HG03139 (cell line): ENCODE data around the gene RGS17.
A peak's percentile ranks its signal among the peaks of the same experiment; 100 is the strongest.
"Not testable (repeated sequence)": the region's sequence is repeated elsewhere in the genome, so short reads cannot be mapped to it uniquely, and the experiment has no call there.

Source experiments
- ATAC-seq: cut with Tn5 transposase; IDR thresholded peaks from one replicate; pipeline ENCODE4 v1.9.1; 2021; ENCODE audit not compliant: unreplicated experiment

Gene RGS17

GRCh38 chr6:153043719-153044118 lies 87.4 kb downstream of the RGS17 start:
- ATAC-seq = no peak

- ATAC-seq = no peak
Observed at GRCh38 chr6:153038378-153039057, 92.6 kb downstream of the RGS17 start.

GRCh38 chr6:153034139-153034538 lies 96.9 kb downstream of the RGS17 start:
- ATAC-seq = no peak

GRCh38 chr6:153032255-153032882 lies 98.7 kb downstream of the RGS17 start:
- ATAC-seq = no peak

- no peak for ATAC-seq
Observed at GRCh38 chr6:153031335-153031955, 99.6 kb downstream of the RGS17 start.

GRCh38 chr6:153028963-153029362 lies 102.1 kb downstream of the RGS17 start:
- ATAC-seq = no peak

GRCh38 chr6:153028286-153028685 lies 102.8 kb downstream of the RGS17 start:
- ATAC-seq = no peak

GRCh38 chr6:153027480-153027879 lies 103.6 kb downstream of the RGS17 start:
- ATAC-seq = no peak

- peak; percentile 7 for ATAC-seq
Observed at GRCh38 chr6:153024709-153025017, 106.4 kb downstream of the RGS17 start.

- peak; percentile 99 for ATAC-seq
Observed at GRCh38 chr6:153023977-153024708, 106.9 kb downstream of the RGS17 start.

- no peak for ATAC-seq
Observed at GRCh38 chr6:153018355-153018754, 112.7 kb downstream of the RGS17 start.

- ATAC-seq = no peak
Observed at GRCh38 chr6:153016846-153017245, 114.2 kb downstream of the RGS17 start.

- no peak for ATAC-seq
Observed at GRCh38 chr6:153015094-153015640, 115.9 kb downstream of the RGS17 start.

GRCh38 chr6:153013438-153013837 lies 117.6 kb downstream of the RGS17 start:
- no peak for ATAC-seq

- no peak for ATAC-seq
Observed at GRCh38 chr6:153012856-153013255, 118.2 kb downstream of the RGS17 start.

- no peak for ATAC-seq
Observed at GRCh38 chr6:153003366-153003690, 127.8 kb downstream of the RGS17 start.

GRCh38 chr6:153002613-153003365 lies 128.3 kb downstream of the RGS17 start, which contains the start of gene MTRF1L:
Gene MTRF1L (minus strand): TSS chr6:153002709. CDS start chr6:153002685, 24 bp downstream.
- peak; percentile 95 for ATAC-seq

GRCh38 chr6:153001767-153002612 lies 129.1 kb downstream of the RGS17 start:
- peak; percentile 17 for ATAC-seq

GRCh38 chr6:153000790-153001189 lies 130.3 kb downstream of the RGS17 start:
- not testable (repeated sequence) for ATAC-seq

GRCh38 chr6:153000243-153000642 lies 130.8 kb downstream of the RGS17 start:
- ATAC-seq = no peak
